GM21723 (cell line): ENCODE data around the gene LITAF.
"Not testable (repeated sequence)": the region's sequence is repeated elsewhere in the genome, so short reads cannot be mapped to it uniquely, and the experiment has no call there.

ENCODE experiments used
- ATAC-seq: cut with Tn5 transposase; IDR thresholded peaks from one replicate; pipeline ENCODE4 v1.9.1; 2021; ENCODE audit warnings: mild to moderate bottlenecking, moderate library complexity; ENCODE audit not compliant: unreplicated experiment

LITAF gene

GRCh38 chr16:11576427-11577289 is 10.1 kb downstream of the LITAF start:
- peak; percentile 57 for ATAC-seq

- no peak for ATAC-seq
These were observed 11.5 kb downstream of the LITAF start for GRCh38 chr16:11575223-11575589.

- no peak for ATAC-seq
These were observed 14.3 kb downstream of the LITAF start for GRCh38 chr16:11572301-11572995.

- no peak for ATAC-seq
These were observed 15.2 kb downstream of the LITAF start for GRCh38 chr16:11571549-11571948.

GRCh38 chr16:11570806-11571205 is 15.9 kb downstream of the LITAF start:
- no peak for ATAC-seq

- no peak for ATAC-seq
These were observed 16.5 kb downstream of the LITAF start for GRCh38 chr16:11570258-11570657.

- no peak for ATAC-seq
These were observed 20.3 kb downstream of the LITAF start for GRCh38 chr16:11566398-11566797.

- no peak for ATAC-seq
These were observed 21.1 kb downstream of the LITAF start for GRCh38 chr16:11565665-11566064.

- no peak for ATAC-seq
These were observed 22.4 kb downstream of the LITAF start for GRCh38 chr16:11564046-11564926.

GRCh38 chr16:11563493-11564040 is 23.2 kb downstream of the LITAF start:
- ATAC-seq = no peak

GRCh38 chr16:11562941-11563340 is 23.8 kb downstream of the LITAF start:
- no peak for ATAC-seq

GRCh38 chr16:11562411-11562810 is 24.3 kb downstream of the LITAF start:
- ATAC-seq = no peak

- ATAC-seq = no peak
These were observed 24.9 kb downstream of the LITAF start for GRCh38 chr16:11561856-11562255.

- no peak for ATAC-seq
These were observed 25.3 kb downstream of the LITAF start for GRCh38 chr16:11561454-11561805.

- ATAC-seq = no peak
These were observed 25.8 kb downstream of the LITAF start for GRCh38 chr16:11560701-11561453.

GRCh38 chr16:11558308-11558823 is 28.4 kb downstream of the LITAF start:
- ATAC-seq = not testable (repeated sequence)

GRCh38 chr16:11557801-11558200 is 28.9 kb downstream of the LITAF start:
- no peak for ATAC-seq

GRCh38 chr16:11556945-11557720 is 29.6 kb downstream of the LITAF start:
- ATAC-seq = no peak

GRCh38 chr16:11556214-11556819 is 30.4 kb downstream of the LITAF start:
- no peak for ATAC-seq
